ENCODE measurements around the gene PCDH12.

DNA sequence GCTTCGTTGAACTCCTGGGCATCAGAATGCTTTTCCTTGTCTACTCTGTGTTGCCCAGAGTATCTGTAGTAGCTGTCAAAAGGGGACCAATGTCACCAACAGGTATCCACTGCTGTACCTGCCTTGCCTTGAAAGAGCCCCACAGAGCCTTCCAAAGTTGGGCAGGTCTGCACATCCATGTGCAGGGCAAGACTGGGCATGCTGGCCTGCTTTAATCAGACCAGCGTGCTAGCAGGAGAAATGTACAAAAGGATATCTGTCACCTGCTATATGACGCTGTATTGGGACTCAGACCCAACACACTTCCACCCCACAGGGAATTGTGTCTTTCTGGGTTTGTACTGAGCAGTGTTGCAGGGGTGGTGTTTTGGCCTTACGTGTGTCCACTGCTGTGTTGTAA is 22.5 kb downstream of the PCDH12 start:
- TF ChIP-seq KDM1A (IDR thresholded peaks at IDR 0.05; ENCODE audit: borderline replicate concordance, low read length) (no peak), TAF1 (IDR thresholded peaks at IDR 0.05; ENCODE audit: low read depth, low read length) (no peak)
